K562 (cell line): ENCODE measurements around the gene TMEM135. TPM values are rescaled to one million over a fixed set of nuclear protein-coding genes. Genes with fewer than 3 reads are reported as not detected.

Source experiments
- CBFB ChIP-seq: sonication (generic); formaldehyde crosslinking; IDR thresholded peaks from 2 replicates; pipeline ENCODE4 v1.4.0; 2020; ENCODE audit warnings: mild to moderate bottlenecking, missing genetic modification reagents
- CREB3L1 ChIP-seq: fragments of 450-650 bp; IDR thresholded peaks from 2 replicates; pipeline ENCODE4 v1.6.1; 2014; ENCODE audit warnings: low read depth, mild to moderate bottlenecking, moderate library complexity, borderline replicate concordance
- MGA ChIP-seq: fragments of 450-650 bp; IDR thresholded peaks from 2 replicates; pipeline ENCODE4 v1.6.1; 2016; ENCODE audit warnings: mild to moderate bottlenecking, moderate library complexity
- SFPQ ChIP-seq: fragments of 200-400 bp; formaldehyde crosslinking; IDR thresholded peaks from 2 replicates; pipeline ENCODE4 v1.6.1; 2017; ENCODE audit warnings: mild to moderate bottlenecking, low read depth, low read length, moderate library complexity
- SRSF3 ChIP-seq: fragments of 200-400 bp; formaldehyde crosslinking; IDR thresholded peaks from 2 replicates; pipeline ENCODE4 v1.6.1; 2016; ENCODE audit warnings: mild to moderate bottlenecking, low read length, moderate library complexity; ENCODE audit not compliant: insufficient read depth
- ZBTB2 ChIP-seq: fragments of 450-650 bp; IDR thresholded peaks from 2 replicates; pipeline ENCODE4 v1.6.1; 2016; ENCODE audit warnings: antibody characterized with exemption
- ZNF655 ChIP-seq: fragments of 250-450 bp; sonication (Bioruptor Pico); IDR thresholded peaks from 2 replicates; pipeline ENCODE4 v1.5.0; 2021
- polyA plus RNA-seq, 8 experiments: library from polyadenylated mRNA; depleted of rRNA in 4 of 8; stranded (reverse) in 5 of 8; unstranded in 3 of 8; fragments of >200 nt; fragmentation: Nextera tagmentation in 2 of 8; fragmentation: Illumina TruSeq in 1 of 8; extraction: Ambion mirVana in 2 of 8; extraction: Trizol in 1 of 8; gene quantifications; 2 replicates each; pipeline versions ENCODE4 v1.2.1 to v1.2.3, GENCODE V29; 2011 to 2014; ENCODE audit warnings: inconsistent platforms in 1 of 8, missing spikeins in 1 of 8
- total RNA-seq, 7 experiments: library from RNA; depleted of rRNA in 6 of 7; stranded (reverse); fragments of >200 nt in 6 of 7; fragmentation: Illumina TruSeq in 2 of 7; extraction: Trizol in 2 of 7; gene quantifications; 2 replicates each; pipeline versions ENCODE4 v1.2.1 to v1.2.3, GENCODE V29; 2011 to 2021; ENCODE audit warnings: low replicate concordance in 1 of 7

The TMEM135 gene
- total and polyA plus RNA-seq, 9 of the 15 experiments (the other 6 are each of a cell fraction or from before 2014, with no cell fraction given), result 17.3 to 53.6 (median 24.9) TPM

- no peak for TF ChIP-seq SRSF3
- no peak for TF ChIP-seq SFPQ
- no peak for TF ChIP-seq ZNF655 (CRISPR knock-in tag)
- TF ChIP-seq CREB3L1, result no peak
- TF ChIP-seq MGA, result no peak
- TF ChIP-seq CBFB (CRISPR knock-in tag), result no peak
- no peak for TF ChIP-seq ZBTB2
Measured at GRCh38 chr11:87352759-87353707, 315.3 kb downstream of the TMEM135 start (continued).
